Epithelial cell of esophagus (primary cell): Measurements from ENCODE around the gene SND1.

ENCODE experiments used
- DNase-seq: peaks from one replicate; pipeline ENCODE4 v3.0.0; 2010; ENCODE audit warnings: low read depth
- H3K4me3 ChIP-seq: 2 replicates; pipeline ENCODE4 v1.5.1; 2011; ENCODE audit warnings: mild to moderate bottlenecking, low read length, control low read depth
- TF ChIP-seq, protein P1 (sequence below): IDR thresholded peaks from 2 replicates; pipeline ENCODE4 v1.5.1; 2011; ENCODE audit warnings: low read depth, mild to moderate bottlenecking, low read length, control low read depth, inconsistent platforms; ENCODE audit not compliant: insufficient read depth; ENCODE audit errors: missing control alignments

The SND1 gene

DNA sequence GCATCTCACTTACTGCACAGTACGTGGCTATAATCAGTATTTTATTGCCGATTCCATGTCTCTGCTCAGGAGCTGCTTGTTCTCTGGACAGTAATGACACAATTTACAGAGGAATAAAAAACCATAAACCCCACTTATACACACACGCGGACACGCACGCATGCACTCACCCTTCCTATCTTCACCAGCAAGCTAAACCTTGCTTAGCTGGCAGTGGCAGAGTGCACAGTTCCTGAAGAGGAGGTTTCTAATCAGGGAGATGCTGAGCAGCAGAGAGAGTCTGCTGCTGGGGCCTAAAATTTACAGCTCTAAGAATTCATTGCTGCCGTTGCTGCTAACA is 66.3 kb downstream of the SND1 start:
- no peak for DNase-seq
- no peak overlapping the region for H3K4me3 ChIP-seq
- TF ChIP-seq, protein P1, sequence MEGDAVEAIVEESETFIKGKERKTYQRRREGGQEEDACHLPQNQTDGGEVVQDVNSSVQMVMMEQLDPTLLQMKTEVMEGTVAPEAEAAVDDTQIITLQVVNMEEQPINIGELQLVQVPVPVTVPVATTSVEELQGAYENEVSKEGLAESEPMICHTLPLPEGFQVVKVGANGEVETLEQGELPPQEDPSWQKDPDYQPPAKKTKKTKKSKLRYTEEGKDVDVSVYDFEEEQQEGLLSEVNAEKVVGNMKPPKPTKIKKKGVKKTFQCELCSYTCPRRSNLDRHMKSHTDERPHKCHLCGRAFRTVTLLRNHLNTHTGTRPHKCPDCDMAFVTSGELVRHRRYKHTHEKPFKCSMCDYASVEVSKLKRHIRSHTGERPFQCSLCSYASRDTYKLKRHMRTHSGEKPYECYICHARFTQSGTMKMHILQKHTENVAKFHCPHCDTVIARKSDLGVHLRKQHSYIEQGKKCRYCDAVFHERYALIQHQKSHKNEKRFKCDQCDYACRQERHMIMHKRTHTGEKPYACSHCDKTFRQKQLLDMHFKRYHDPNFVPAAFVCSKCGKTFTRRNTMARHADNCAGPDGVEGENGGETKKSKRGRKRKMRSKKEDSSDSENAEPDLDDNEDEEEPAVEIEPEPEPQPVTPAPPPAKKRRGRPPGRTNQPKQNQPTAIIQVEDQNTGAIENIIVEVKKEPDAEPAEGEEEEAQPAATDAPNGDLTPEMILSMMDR: no peak

DNA sequence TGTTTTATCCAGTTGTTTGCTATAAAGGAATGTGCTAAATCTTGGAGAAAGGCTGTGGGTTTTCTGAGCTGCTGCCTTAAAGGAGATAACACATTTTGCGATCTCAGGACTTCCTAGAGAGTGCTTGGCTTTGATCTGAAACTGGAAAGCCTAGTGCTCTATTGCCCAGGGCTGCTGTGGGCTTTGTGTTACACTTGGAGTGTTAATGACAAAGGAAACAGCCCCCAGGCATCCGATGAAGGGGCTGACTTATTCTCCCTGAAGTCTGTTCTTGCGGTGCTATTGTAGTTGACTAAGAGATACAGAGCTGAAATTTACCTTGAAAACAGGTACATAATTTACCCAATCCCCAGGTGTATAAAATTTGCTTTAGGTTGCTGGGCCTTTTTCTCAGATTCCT is 74.5 kb downstream of the SND1 start:
- no peak for DNase-seq

DNA sequence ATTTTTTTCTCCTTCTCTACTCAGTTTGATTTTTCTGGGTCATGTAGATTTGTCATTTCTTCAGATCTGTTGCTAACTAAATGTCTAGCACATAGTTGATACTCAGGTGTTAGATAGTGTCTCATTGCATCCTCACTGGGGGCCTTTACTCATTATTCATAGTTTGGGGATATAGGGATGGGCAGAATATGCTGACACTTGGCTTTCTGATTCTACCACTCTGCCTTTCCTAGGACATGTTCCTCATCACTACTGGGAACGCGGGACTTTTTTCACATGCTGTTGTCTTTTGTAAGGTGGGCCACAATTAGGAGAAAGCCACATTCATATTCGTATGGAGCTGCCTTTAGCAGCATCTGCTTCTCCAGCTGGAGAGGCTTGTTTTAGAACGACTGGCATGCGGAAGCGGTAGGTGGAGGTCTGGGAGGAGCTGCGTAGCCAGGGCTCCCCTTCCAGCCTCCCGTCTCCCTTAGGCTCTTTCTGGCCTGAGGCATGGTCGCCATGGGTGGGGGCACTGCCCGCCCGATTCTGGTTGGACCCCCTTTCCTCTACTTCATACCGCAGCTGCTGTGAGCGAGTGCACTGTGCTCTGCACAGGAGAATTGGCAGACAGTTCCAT is 78.8 kb downstream of the SND1 start:
- DNase-seq: no peak
- TF ChIP-seq, protein P1: no peak
- H3K4me3 ChIP-seq: no peak overlapping the region

More for the DNA sequence above, 74.5 kb downstream of the SND1 start:
- TF ChIP-seq, protein P1: no peak
- H3K4me3 ChIP-seq: no peak overlapping the region

DNA sequence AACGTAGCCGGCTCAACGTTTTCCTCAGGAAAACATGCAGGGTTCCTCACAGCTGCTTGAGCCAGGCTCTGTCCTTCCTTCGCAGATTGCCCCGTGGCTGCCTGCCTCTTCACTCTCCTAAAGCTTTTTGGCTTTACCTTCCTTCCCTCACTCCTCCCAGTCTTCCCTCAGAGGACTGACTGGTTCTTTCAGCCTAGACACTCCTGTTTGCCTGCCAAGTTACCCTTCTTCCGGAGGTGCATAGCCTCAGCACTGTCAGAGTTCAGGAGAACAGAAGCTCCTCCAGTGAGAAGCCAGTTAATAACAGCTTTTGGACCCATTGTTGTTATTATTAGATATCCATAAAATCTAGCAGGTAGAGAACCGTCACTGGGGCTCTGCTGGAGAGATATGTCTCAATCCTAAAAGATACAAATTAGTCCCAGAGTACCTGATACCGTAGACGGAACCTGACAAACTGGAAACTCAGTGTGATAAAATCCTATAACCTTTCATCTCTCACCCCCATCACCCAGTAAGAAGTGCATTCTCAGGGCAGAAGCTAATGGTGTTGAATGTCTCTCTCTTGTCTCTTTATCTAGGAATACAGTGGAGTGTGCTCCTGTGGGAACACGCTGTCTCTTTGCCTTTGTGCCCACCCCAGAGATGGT is 79.6 kb downstream of the SND1 start:
- DNase-seq: no peak
- no peak overlapping the region for H3K4me3 ChIP-seq
- TF ChIP-seq, protein P1: no peak

DNA sequence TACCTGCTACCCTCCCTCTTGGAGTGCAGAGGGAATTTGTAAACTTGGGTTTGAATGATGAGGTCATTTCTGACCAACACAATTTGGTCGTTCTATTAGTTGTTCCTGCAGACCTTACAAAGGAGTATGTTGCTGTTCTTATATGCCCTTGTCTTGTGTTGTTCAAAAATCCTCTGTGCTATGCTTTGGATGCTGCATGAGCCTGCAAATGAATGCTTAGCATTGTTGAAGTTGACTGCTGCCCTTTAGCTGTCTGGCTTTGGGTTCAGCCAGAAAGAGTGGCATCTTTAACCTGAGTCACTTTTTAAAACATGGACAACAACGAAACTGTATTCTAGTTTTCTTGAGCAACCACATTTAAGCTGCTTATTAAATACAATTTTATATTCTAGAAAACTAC is 80.3 kb downstream of the SND1 start:
- no peak overlapping the region for H3K4me3 ChIP-seq
- no peak for DNase-seq
- TF ChIP-seq, protein P1: no peak

DNA sequence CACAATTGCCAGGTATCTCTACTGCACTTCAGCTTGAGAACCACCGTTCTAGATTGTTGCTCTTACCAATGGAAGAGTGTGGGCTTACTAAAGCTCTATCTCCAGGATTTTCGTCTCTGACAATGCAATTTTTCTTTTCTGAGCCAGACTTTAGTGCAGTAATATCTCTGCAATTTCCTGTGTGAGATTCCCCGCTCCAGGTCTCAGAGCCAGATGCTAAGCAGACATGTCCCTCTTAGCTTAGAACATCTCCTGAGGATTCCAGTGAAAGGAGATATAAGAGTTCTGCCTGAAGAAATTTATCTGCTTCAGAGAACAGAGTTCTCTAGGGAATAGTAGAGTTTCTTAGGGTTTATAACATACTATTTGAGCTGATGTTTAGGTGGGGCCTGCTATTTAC is 82.0 kb downstream of the SND1 start:
- DNase-seq: no peak
- no peak overlapping the region for H3K4me3 ChIP-seq
- TF ChIP-seq, protein P1: no peak

DNA sequence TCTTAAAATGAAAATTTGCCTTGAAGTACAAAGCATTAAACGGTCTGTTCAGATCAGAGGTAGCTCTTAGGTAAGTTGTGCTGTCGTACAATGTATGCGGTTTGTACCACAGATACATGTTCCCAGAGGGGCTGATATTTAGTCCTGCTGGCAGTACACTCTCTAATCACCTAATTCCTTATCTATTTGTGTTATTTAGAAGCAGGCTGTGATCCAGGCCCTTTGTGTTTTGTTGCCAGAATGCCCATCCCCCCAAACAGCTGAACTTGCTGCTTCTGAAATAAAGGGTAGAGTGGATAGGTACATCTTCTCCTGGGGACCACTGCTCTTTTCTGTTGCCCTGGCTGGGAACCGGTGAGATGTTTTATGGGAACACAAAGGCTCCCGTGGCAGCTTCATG is 84.5 kb downstream of the SND1 start:
- DNase-seq: no peak
- TF ChIP-seq, protein P1: no peak
- H3K4me3 ChIP-seq: no peak overlapping the region
